Mammary epithelial cell (primary cell): Measurements from ENCODE around the gene TTC9C.

ENCODE experiments used
- CTCF ChIP-seq, 2 donors: IDR thresholded peaks in 1 of 2; conservative IDR thresholded peaks in 1 of 2; 2 replicates each; pipeline ENCODE4 v1.5.1; 2011 to 2012; ENCODE audit warnings: inconsistent platforms in 2 of 2, low read length in 2 of 2, mild to moderate bottlenecking in 2 of 2, control low read depth in 1 of 2, low read depth in 1 of 2; ENCODE audit not compliant: insufficient read depth in 1 of 2; ENCODE audit errors: extremely low read depth in 1 of 2
- EZH2 ChIP-seq: IDR thresholded peaks from 2 replicates; pipeline ENCODE4 v1.6.1; 2012; ENCODE audit warnings: low read length, inconsistent platforms, borderline replicate concordance

DNA sequence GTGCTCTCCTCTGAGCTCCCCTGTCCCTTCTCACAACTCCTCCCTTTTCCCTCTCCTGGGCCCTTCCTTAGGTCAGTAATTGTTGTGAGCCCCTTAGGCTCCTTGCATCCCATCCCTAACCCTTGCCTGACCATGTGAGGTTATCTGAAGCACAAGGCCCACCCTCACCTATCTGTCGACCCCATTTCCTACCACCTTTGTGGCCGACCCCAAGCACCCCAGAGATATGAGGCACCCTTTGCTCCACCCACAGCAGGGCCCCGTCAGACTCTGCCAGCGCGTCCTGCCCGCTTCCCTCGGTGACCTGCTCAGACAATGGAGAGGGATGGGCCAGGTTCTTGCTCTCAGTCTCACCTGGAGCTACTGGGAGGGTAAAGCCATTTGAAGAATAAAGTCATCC is 19.5 kb upstream of the TTC9C start:
- TF ChIP-seq EZH2 (no peak), CTCF (conservative IDR thresholded peaks at IDR 0.05 in 1 of 2, IDR thresholded peaks at IDR 0.05 in 1 of 2; ENCODE audit: extremely low read depth in 1 of 2, insufficient read depth in 1 of 2, low read depth in 1 of 2, low read length in 2 of 2) (no peak)
